ENCODE measurements around the gene ZMYND15.

ZMYND15 gene

DNA sequence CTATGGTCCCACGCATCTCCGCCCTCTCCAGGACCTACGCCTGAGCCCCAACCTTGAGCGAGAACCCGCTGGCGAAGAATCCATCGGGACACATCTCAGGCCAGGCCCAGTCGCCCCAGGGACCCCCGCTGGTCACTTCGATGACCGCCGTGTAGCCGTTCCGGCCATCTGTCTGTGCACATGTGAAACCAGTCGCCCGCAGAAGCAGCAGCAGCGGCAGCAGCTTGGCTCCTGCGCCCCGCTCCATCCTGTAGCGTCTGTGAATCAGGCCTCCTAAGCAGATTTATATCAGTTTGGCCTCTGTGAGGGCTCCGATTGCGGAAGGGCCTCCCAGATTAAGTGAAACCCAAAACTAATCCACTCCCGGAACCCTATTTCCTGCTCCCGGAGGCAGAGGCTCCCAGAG lies 46.5 kb downstream of the ZMYND15 start, which contains the start of gene VMO1:
VMO1 (minus strand) TSS at position 259 of the 406 bp plus-strand sequence; CDS start at position 247, 12 bp downstream.
- DNase-seq (ENCODE audit: low spot score) = no peak

DNA sequence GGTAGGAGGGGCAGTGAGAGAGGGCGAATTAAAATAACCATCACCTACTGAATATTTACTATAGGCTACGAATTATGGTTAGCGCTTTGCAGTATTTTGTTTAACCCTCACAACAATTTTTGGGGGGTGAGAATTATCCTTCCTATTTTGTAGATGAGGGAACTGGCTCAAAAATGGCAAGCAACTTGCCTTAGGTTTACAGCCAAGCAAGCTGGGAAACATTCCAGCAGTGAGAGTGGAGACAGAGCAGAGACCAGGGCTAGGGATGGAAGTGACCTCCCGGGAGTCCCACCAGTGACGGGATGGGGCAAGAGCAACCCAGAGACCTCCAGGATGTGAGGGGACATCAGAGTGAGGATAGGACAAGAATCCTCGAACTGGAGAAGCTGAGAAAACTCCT lies 46.9 kb downstream of the ZMYND15 start:
- DNase-seq (ENCODE audit: low spot score) = no peak

DNA sequence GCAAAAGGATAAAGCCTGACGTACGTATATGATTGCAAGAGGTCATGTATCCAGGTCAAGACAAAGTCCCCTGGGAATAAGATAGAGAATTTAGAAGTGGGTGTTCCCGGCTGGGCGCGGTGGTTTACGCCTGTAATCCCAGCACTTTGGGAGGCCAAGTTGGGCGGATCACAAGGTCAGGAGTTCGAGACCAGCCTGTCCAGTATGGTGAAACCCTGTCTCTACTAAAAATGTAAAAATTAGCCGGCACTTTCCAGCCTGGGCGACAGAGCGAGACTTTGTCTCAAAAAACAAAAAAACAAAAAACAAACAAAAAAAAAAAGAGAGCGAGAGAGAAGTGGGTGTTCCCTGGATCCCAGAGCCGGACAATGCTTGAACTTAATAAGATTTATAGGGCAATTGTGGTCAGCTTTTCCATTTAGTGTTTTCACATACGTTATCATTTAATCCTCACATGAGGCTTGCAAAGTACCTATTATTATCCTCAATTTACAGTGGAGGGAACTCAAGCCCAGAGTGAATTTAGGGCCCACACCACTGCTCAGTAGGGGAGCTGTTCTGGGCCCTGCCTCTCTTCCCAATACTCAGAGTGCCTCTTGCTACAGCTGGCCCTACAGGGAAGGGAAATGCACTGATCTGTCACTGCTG lies 48.6 kb downstream of the ZMYND15 start:
- no peak for DNase-seq (ENCODE audit: low spot score)

DNA sequence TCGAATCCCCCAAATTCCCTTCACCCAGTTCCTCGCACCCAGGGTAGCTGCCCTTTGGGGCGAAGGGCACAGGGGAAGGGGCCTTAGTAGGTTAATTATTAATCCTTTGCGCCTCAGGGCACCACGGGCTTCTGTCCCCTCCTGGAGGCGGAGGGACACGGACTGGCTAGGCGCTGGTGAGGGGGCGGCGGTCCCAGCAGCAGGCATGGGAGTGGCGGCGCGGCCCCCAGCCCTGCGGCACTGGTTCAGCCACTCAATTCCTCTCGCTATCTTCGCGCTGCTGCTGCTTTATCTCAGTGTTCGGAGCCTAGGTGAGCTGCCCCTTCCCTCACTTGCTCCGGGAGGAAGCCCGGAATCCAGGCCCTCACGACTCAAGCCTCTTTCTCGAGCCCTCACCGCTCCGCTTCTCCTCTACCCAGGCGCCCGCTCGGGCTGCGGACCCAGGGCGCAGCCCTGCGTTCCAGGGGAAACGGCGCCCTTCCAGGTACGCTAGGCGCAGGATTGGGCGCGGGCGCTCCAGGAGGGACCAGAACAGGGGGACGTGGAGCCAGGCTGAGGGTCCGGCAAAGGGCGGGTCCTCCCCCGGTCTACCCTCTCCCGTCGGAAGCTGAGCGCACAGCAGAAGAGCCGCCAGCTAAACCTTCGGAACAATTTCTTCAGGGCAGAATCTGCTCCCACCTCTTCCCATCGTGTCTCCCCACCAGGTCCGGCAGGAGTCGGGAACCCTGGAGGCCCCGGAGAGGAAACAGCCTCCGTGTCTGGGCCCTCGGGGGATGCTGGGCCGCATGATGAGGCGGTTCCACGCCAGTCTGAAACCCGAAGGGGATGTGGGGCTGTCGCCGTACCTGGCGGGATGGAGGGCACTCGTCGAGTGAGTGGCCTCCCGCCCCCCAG lies 49.4 kb downstream of the ZMYND15 start, which contains the start of gene GLTPD2:
GLTPD2 (plus strand) TSS at position 158 of the 894 bp plus-strand sequence; CDS start at position 206, 48 bp downstream.
- DNase-seq (ENCODE audit: low spot score) = no peak

DNA sequence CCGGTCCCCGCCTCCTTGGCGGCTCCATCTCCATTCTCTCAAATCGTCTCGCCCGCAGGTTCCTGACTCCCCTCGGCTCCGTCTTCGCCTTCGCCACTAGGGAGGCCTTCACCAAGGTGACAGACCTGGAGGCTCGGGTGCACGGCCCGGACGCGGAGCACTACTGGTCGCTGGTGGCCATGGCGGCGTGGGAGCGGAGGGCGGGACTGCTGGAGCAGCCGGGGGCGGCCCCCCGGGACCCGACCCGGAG lies 50.0 kb downstream of the ZMYND15 start:
- no peak for DNase-seq (ENCODE audit: low spot score)

DNA sequence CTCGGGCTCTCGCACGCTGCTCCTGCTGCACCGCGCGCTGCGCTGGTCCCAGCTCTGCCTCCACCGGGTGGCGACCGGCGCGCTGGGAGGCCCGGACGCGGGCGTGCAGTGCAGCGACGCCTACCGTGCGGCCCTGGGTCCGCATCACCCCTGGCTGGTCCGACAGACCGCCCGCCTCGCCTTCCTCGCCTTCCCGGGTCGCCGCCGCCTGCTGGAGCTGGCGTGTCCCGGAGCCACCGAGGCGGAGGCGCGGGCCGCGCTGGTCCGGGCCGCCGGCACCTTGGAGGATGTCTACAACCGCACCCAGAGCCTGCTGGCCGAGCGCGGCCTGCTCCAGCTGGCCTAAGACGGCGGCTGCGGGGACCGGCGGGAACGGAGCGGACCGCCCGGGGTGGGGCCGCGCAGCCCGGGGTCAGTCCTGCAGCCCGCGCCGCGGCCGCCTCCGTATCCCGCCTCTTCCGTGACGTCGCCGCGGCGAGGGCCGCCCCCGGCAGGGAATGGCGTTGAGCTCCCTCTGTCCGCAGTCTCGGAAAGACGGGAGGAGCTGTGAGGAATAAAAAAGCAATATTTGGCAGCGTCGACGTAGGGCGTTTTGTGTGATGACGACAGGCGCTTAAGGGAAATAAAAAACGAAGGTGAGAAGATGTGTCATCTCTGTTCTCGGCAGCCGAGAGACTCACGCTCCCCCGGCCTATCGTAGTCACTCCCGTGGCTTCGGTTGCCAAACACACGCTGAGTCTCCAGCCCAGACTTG lies 50.5 kb downstream of the ZMYND15 start:
- peak; percentile 88 for DNase-seq (ENCODE audit: low spot score)

DNA sequence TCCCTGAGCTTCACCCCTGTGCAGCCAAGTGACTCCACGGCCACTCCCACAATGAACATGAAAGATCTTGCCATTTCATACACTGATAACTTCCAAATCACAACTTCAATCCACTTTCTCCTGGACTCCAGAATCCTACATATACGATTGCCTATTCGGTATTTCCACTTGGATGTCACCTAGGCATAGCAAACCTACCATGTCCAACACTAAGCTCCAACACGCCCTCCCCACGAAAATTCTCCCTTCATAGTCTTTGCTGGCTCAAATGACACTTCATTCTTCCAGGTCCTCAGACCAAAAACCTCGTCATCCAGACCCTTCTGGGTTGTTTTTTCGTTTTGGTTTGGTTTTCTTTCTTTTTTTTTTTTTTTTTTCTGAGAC lies 51.1 kb downstream of the ZMYND15 start:
- DNase-seq (ENCODE audit: low spot score) = no peak

DNA sequence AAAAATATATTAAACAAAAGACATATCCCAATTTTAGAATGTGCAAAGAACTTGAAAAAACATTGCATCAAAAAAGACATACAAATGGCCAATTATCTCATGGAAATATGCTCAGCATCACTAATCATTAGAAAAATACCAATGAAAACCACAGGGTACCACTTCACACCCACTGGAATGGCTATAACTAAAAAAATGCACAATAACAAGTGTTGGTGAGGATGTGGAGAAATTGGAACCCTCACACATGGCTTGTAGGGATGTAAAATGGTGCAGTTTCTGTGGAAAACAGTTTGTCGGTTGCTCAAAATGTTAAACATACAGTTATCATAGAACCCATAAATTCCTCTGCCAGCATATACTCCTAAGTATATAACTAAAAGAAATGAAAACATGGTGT lies 55.5 kb downstream of the ZMYND15 start:
- DNase-seq (ENCODE audit: low spot score) = no peak

Data from putamen (tissue), 1 donor.